ENCODE measurements around the gene IFRD2. TPM values are rescaled to one million over a fixed set of nuclear protein-coding genes. Genes with fewer than 3 reads are reported as not detected.

Gene IFRD2
- total and polyA plus RNA-seq, 2 of the 13 experiments (the other 11 are each of a cell fraction or from before 2014, with no cell fraction given), result 32.8 to 96.1 TPM

GRCh38 chr3:50254577-50255250, 37.5 kb downstream of the IFRD2 start:
- ATAC-seq (no peak), DNase-seq (ENCODE audit: low spot score) (no peak), FAIRE-seq (no peak)
- CTCF ChIA-PET (ENCODE audit: low intra/inter-chr PET ratio, low total read pairs), result no interaction called here
- TF ChIP-seq CSRNP2 (CRISPR knock-in tag; conservative IDR thresholded peaks at IDR 0.05; ENCODE audit: low read depth) (no peak), ZNF550 (CRISPR knock-in tag; IDR thresholded peaks at IDR 0.05; ENCODE audit: borderline replicate concordance) (no peak), ZNF709 (CRISPR knock-in tag; IDR thresholded peaks at IDR 0.05) (no peak), BORCS8-MEF2B (CRISPR knock-in tag; IDR thresholded peaks at IDR 0.05) (no peak), ZNF256 (CRISPR knock-in tag; conservative IDR thresholded peaks at IDR 0.05) (no peak), REPIN1 (CRISPR knock-in tag; IDR thresholded peaks at IDR 0.05; ENCODE audit: borderline replicate concordance, low read depth) (no peak), GPN1 (CRISPR knock-in tag; IDR thresholded peaks at IDR 0.05; ENCODE audit: borderline replicate concordance) (no peak)
- Histone ChIP-seq H3K4me2 (ENCODE audit: low read depth, low read length) (no peak overlapping the region), H3K9ac (ENCODE audit: insufficient read depth, low read depth, low read length) (no peak overlapping the region), H2AFZ (ENCODE audit: low read length) (no peak overlapping the region), H3K36me3 (replicated peaks in 1 of 2; ENCODE audit: control insufficient read depth in 1 of 2, insufficient read depth in 2 of 2, low read length in 2 of 2) (peaks cover 16 to 34% of the 10 kb centered on the region in 2 experiments), H3K9me3 (ENCODE audit: low read length) (no peaks in the 10 kb centered on the region), H3K27me3 (ENCODE audit: control insufficient read depth in 1 of 2, insufficient read depth in 2 of 2, low read length in 2 of 2) (no peaks in the 10 kb centered on the region), H3K79me2 (ENCODE audit: insufficient read depth, low read length) (no peaks in the 10 kb centered on the region), H3K4me1 (ENCODE audit: insufficient read depth, low read length) (peaks cover 16% of the 10 kb centered on the region), H3K27ac (ENCODE audit: extremely low read length, insufficient read depth, low read length) (no peak overlapping the region), H4K20me1 (ENCODE audit: insufficient read depth, low read length) (no peaks in the 10 kb centered on the region), H3K4me3 (replicated peaks in 1 of 3; ENCODE audit: insufficient read depth in 1 of 3, low read depth in 2 of 3, low read length in 3 of 3) (no peak overlapping the region)
- WGBS (ENCODE audit: low lambda C conversion rate), result 90% methylated on average over 7 of the region's 8 CpGs
- intact Hi-C loops (cut with micrococcal nuclease; ENCODE audit: unreplicated experiment) (no loop called here), in situ Hi-C loops (cut with HindIII; ENCODE audit: extremely low pct_ligation_motif_present, low pct_unique_long_range_greater_than_20kb) (no loop called here)
- POLR2A ChIA-PET, result interaction anchor here (0.8 to 1.7 kb wide), 2 partner anchors 19 to 59 kb away, joined by 3 to 6 read pairs; partner anchors contain the start of gene GNAI2
- no TSS peak for BruUV-seq (replicated peaks)

All from HepG2 (cell line).